ENCODE measurements around the gene HPSE2. TPM values are rescaled to one million over a fixed set of nuclear protein-coding genes. Genes with fewer than 3 reads are reported as not detected.
A peak's percentile ranks its signal among the peaks of the same experiment; 100 is the strongest.

HPSE2 gene
- total and polyA plus RNA-seq, 2 of the 8 experiments (the other 6 are each of a cell fraction or from before 2014, with no cell fraction given), result 0.41 to 0.58 TPM

- no peak overlapping the region for H3K4ac ChIP-seq (replicated peaks; ENCODE audit: insufficient read length, low read depth, low read length)
- WGBS, 2 experiments (ENCODE audit: extremely low coverage in 1 of 2, insufficient coverage in 1 of 2, insufficient read length in 1 of 2, insufficient replicate concordance in 2 of 2, low coverage in 1 of 2, low lambda C conversion rate in 2 of 2, missing lambda C conversion rate in 1 of 2), result 84% methylated on average over 3 of the region's 3 CpGs; no CpG with 5 or more reads in 1 of the 2 experiments
- H3K56ac ChIP-seq (replicated peaks; ENCODE audit: insufficient read length, low read depth, low read length), result no peak overlapping the region
- H3K4me3 ChIP-seq (ENCODE audit: extremely low read depth in 1 of 4, insufficient read depth in 2 of 4, low read depth in 3 of 4, low read length in 4 of 4), result no peak overlapping the region
- no peaks in the 10 kb centered on the region for H3K9me3 ChIP-seq (ENCODE audit: insufficient read depth in 2 of 2, low read depth in 1 of 2, low read length in 1 of 2)
- no peak overlapping the region for H3K14ac ChIP-seq (ENCODE audit: insufficient read length)
- no peaks in the 10 kb centered on the region for H3K27me3 ChIP-seq (replicated peaks in 1 of 4; ENCODE audit: control insufficient read depth in 3 of 4, extremely low read depth in 1 of 4, insufficient read depth in 3 of 4, low read length in 3 of 4)
- no peaks in the 10 kb centered on the region for H3K4me1 ChIP-seq (replicated peaks in 1 of 4; ENCODE audit: control insufficient read depth in 3 of 4, insufficient read depth in 4 of 4, low read length in 3 of 4)
- POLR2A ChIA-PET (ENCODE audit: partially characterized antibody), result no interaction called here
- no peaks in the 10 kb centered on the region for H3K36me3 ChIP-seq (ENCODE audit: control insufficient read depth in 2 of 4, insufficient read depth in 4 of 4, low read length in 3 of 4)
- H3K23ac ChIP-seq (ENCODE audit: insufficient read length), result no peak overlapping the region
- no peak overlapping the region for H2AK5ac ChIP-seq (ENCODE audit: low read depth, low read length)
- H2AFZ ChIP-seq (ENCODE audit: low read length), result peak overlapping the region; percentile 85
- H4K8ac ChIP-seq (ENCODE audit: extremely low read depth, insufficient read depth, low read length), result no peak overlapping the region
- CTCF ChIA-PET (ENCODE audit: partially characterized antibody), result interaction anchor here (1.3 to 2.3 kb wide), 7 partner anchors 9 to 317 kb away, joined by 3 to 10 read pairs (median 5); no protein-coding TSS in a partner anchor
- no peak overlapping the region for H2BK15ac ChIP-seq (ENCODE audit: low read length)
- FAIRE-seq (no peak), DNase-seq (ENCODE audit: low read depth in 1 of 2, low spot score in 2 of 2) (no peak)
- H2BK12ac ChIP-seq (ENCODE audit: low read depth, low read length), result no peak overlapping the region
- no peak overlapping the region for H3K27ac ChIP-seq (ENCODE audit: low read depth, low read length)
- H2BK120ac ChIP-seq (replicated peaks; ENCODE audit: low read depth, low read length), result no peak overlapping the region
- H3K4me2 ChIP-seq (ENCODE audit: insufficient read depth in 1 of 2, low read depth in 2 of 2, low read length in 2 of 2), result no peak overlapping the region
- H2BK5ac ChIP-seq (ENCODE audit: low read depth, low read length), result no peak overlapping the region
- H4K5ac ChIP-seq (ENCODE audit: insufficient read length, low read depth, low read length), result no peak overlapping the region
- no peaks in the 10 kb centered on the region for H3K23me2 ChIP-seq (ENCODE audit: low read depth, low read length)
- H2BK20ac ChIP-seq (ENCODE audit: low read length), result no peak overlapping the region
- H3K79me1 ChIP-seq (ENCODE audit: low read depth, low read length), result no peaks in the 10 kb centered on the region
- H3K18ac ChIP-seq (ENCODE audit: extremely low read depth, low read length), result no peak overlapping the region
- no peaks in the 10 kb centered on the region for H3K79me2 ChIP-seq (ENCODE audit: control insufficient read depth in 1 of 2, insufficient read depth in 2 of 2, low read length in 2 of 2)
- no peak overlapping the region for H3K9ac ChIP-seq (replicated peaks in 1 of 4; ENCODE audit: extremely low read depth in 1 of 4, low read depth in 3 of 4, low read length in 3 of 4)
- no peak overlapping the region for H4K91ac ChIP-seq (replicated peaks; ENCODE audit: insufficient read length, low read length)
- H4K20me1 ChIP-seq (replicated peaks in 1 of 2; ENCODE audit: control insufficient read depth in 1 of 2, insufficient read depth in 2 of 2, low read length in 2 of 2), result no peaks in the 10 kb centered on the region
- TF ChIP-seq SP2 (IDR thresholded peaks at IDR 0.05; ENCODE audit: low read length) (no peak), BRCA1 (IDR thresholded peaks at IDR 0.05; ENCODE audit: low read depth, low read length) (no peak), HDAC6 (IDR thresholded peaks at IDR 0.05; ENCODE audit: low read depth, low read length) (no peak), USF2 (IDR thresholded peaks at IDR 0.05; ENCODE audit: low read length) (no peak), CHD1 (IDR thresholded peaks at IDR 0.05; ENCODE audit: low read depth, low read length) (no peak), PHF8 (conservative IDR thresholded peaks at IDR 0.05; ENCODE audit: low read depth, low read length) (no peak), FOSL1 (IDR thresholded peaks at IDR 0.05; ENCODE audit: insufficient read depth, low read depth, low read length) (no peak), SRF (IDR thresholded peaks at IDR 0.05; ENCODE audit: low read depth, low read length) (no peak), POLR2A (IDR thresholded peaks at IDR 0.05; ENCODE audit: control extremely low read depth in 1 of 2, low read depth in 2 of 2, low read length in 2 of 2) (no peak), YY1 (IDR thresholded peaks at IDR 0.05; ENCODE audit: low read depth, low read length) (no peak), KDM4A (IDR thresholded peaks at IDR 0.05; ENCODE audit: low read depth, low read length, severe bottlenecking) (no peak), EP300 (IDR thresholded peaks at IDR 0.05; ENCODE audit: borderline replicate concordance in 1 of 2, low read depth in 2 of 2, low read length in 2 of 2) (no peak), ZNF274 (IDR thresholded peaks at IDR 0.05; ENCODE audit: borderline replicate concordance, extremely low read depth, low read length) (no peak)
These were observed 380.1 kb downstream of the HPSE2 start for GRCh38 chr10:98855403-98856189.

All from H1 (cell line).